K562 (cell line): ENCODE measurements around the gene PACSIN2. TPM values are rescaled to one million over a fixed set of nuclear protein-coding genes. Genes with fewer than 3 reads are reported as not detected.
A peak's percentile ranks its signal among the peaks of the same experiment; 100 is the strongest.

Experiments used
- ATAC-seq: fragments of 200-7000 bp; cut with Tn5 transposase; 3 replicates; pipeline ENCODE4 v1.9.1; 2020; ENCODE audit warnings: moderate library complexity
- BruUV-seq: library from RNA; stranded (reverse); fragments of 400-500 nt; replicated peaks from 2 replicates; lab custom pipeline; 2021; lab: Mats Ljungman, UMichigan
- CTCF ChIA-PET: fragments of 300-600 bp; formaldehyde crosslinking; extraction: SDS; loops from one replicate; lab custom pipeline; 2021; ENCODE audit warnings: low intra/inter-chr PET ratio; lab: Yijun Ruan, JAX
- POLR2A ChIA-PET: fragments of 300-600, 350-650 bp; sonication (Branson Sonifier 250); formaldehyde crosslinking; extraction: SDS; loops from one replicate; lab custom pipeline; 2021; ENCODE audit warnings: antibody characterized with exemption, inconsistent platforms; lab: Yijun Ruan, JAX
- DNase-seq, 4 experiments: peaks; one replicate each; pipeline versions ENCODE4 v3.0.0 to v3.0.0-alpha.2; 2011 to 2018; ENCODE audit warnings: low spot score in 3 of 4, mixed read lengths in 3 of 4; ENCODE audit errors: extremely low read depth in 1 of 4
- FAIRE-seq: peaks from 2 replicates; lab custom pipeline; 2011; peaks lifted over from hg19 to GRCh38; lab: Jason Lieb, UNC
- H2AFZ ChIP-seq: 2 replicates; pipeline ENCODE4 v1.6.0; 2011; ENCODE audit warnings: low read depth, low read length, control low read depth, inconsistent platforms
- H3K27ac ChIP-seq: fragments of 200-600 bp; 3 replicates; pipeline ENCODE4 v1.8.0; 2011; ENCODE audit warnings: low read depth, mild to moderate bottlenecking, control low read depth, inconsistent platforms, low read length, moderate library complexity, mixed read lengths; ENCODE audit errors: extremely low read depth
- H3K27me3 ChIP-seq, 2 experiments: fragments of 300-600 bp in 1 of 2; 2 replicates in 1 of 2; 3 replicates in 1 of 2; pipeline versions ENCODE4 v1.6.0 to v1.8.0; 2011; ENCODE audit warnings: inconsistent platforms in 2 of 2, low read length in 2 of 2, mild to moderate bottlenecking in 1 of 2, mixed read lengths in 1 of 2, moderate library complexity in 1 of 2; ENCODE audit not compliant: control insufficient read depth in 2 of 2, insufficient read depth in 2 of 2
- H3K36me3 ChIP-seq: fragments of 300-600 bp; 3 replicates; pipeline ENCODE4 v1.8.0; 2011; ENCODE audit warnings: mild to moderate bottlenecking, low read length, inconsistent platforms; ENCODE audit not compliant: control insufficient read depth, insufficient read depth
- H3K4me1 ChIP-seq, 2 experiments: fragments of 200-600 bp in 1 of 2; replicated peaks in 1 of 2; 2 replicates in 1 of 2; 3 replicates in 1 of 2; pipeline versions ENCODE4 v1.5.1 to v1.8.0; 2011; ENCODE audit warnings: inconsistent platforms in 2 of 2, low read length in 2 of 2, mild to moderate bottlenecking in 1 of 2, mixed read lengths in 1 of 2, moderate library complexity in 1 of 2; ENCODE audit not compliant: control insufficient read depth in 2 of 2, insufficient read depth in 2 of 2
- H3K4me2 ChIP-seq: 2 replicates; pipeline ENCODE4 v1.6.1; 2011; ENCODE audit warnings: low read length, control low read depth, inconsistent platforms, mixed read lengths; ENCODE audit not compliant: insufficient read depth
- H3K4me3 ChIP-seq: fragments of 200-600 bp; sonication (generic), shearing (Covaris generic); 2 replicates; pipeline ENCODE4 v1.5.1; 2016; ENCODE audit warnings: control low read depth, inconsistent platforms
- H3K79me2 ChIP-seq: fragments of 200-600 bp; 3 replicates; pipeline ENCODE4 v1.8.0; 2011; ENCODE audit warnings: low read length, inconsistent platforms; ENCODE audit not compliant: control insufficient read depth, insufficient read depth
- H3K9ac ChIP-seq, 2 experiments: 2 replicates each; pipeline versions ENCODE4 v1.6.0 to v1.6.1; 2011; ENCODE audit warnings: low read depth in 2 of 2, low read length in 2 of 2, control low read depth in 1 of 2, inconsistent platforms in 1 of 2, mild to moderate bottlenecking in 1 of 2, mixed read lengths in 1 of 2; ENCODE audit not compliant: insufficient read depth in 1 of 2
- H3K9me1 ChIP-seq: one replicate; pipeline ENCODE4 v1.6.0; 2011; ENCODE audit warnings: inconsistent platforms, mild to moderate bottlenecking, low read length, moderate library complexity; ENCODE audit not compliant: control insufficient read depth, insufficient read depth
- H3K9me3 ChIP-seq: replicated peaks from 2 replicates; pipeline ENCODE4 v1.5.1; 2011; ENCODE audit warnings: low read depth, low read length, inconsistent platforms; ENCODE audit not compliant: control insufficient read depth, insufficient read depth
- H4K20me1 ChIP-seq: replicated peaks from 2 replicates; pipeline ENCODE4 v1.6.1; 2011; ENCODE audit warnings: low read length, inconsistent platforms, mixed read lengths; ENCODE audit not compliant: control insufficient read depth, insufficient read depth
- SMAD2 ChIP-seq: fragments of 150-350 bp; IDR thresholded peaks from 2 replicates; pipeline ENCODE4 v1.6.1; 2014; ENCODE audit warnings: low read depth, mild to moderate bottlenecking, low read length
- TRIM24 ChIP-seq, 2 experiments: fragments of 450-650 bp; IDR thresholded peaks; 2 replicates each; pipeline ENCODE4 v1.6.1; 2016
- WGBS: fragments of 100-300 bp; shearing (Covaris generic); methylation state at CpG from one replicate; pipeline ENCODE4 v1.1.6; 2016; ENCODE audit warnings: low coverage, mixed read lengths; ENCODE audit not compliant: insufficient coverage; ENCODE audit errors: missing lambda C conversion rate; 5-methylcytosine and 5-hydroxymethylcytosine counted together
- in situ Hi-C: fragments of 300-500 bp; cut with MboI; formaldehyde crosslinking; loops from 4 replicates; pipeline ENCODE4 v1.15.0; 2018; ENCODE audit warnings: inconsistent platforms, mixed read lengths
- intact Hi-C: fragments of 100-400 bp; cut with micrococcal nuclease; formaldehyde crosslinking; loops from 2 replicates; pipeline ENCODE4 v1.14.2; 2022
- polyA plus RNA-seq, 8 experiments: library from polyadenylated mRNA; depleted of rRNA in 4 of 8; stranded (reverse) in 5 of 8; unstranded in 3 of 8; fragments of >200 nt; fragmentation: Nextera tagmentation in 2 of 8; fragmentation: Illumina TruSeq in 1 of 8; extraction: Ambion mirVana in 2 of 8; extraction: Trizol in 1 of 8; gene quantifications; 2 replicates each; pipeline versions ENCODE4 v1.2.1 to v1.2.3, GENCODE V29; 2011 to 2014; ENCODE audit warnings: inconsistent platforms in 1 of 8, missing spikeins in 1 of 8
- total RNA-seq, 7 experiments: library from RNA; depleted of rRNA in 6 of 7; stranded (reverse); fragments of >200 nt in 6 of 7; fragmentation: Illumina TruSeq in 2 of 7; extraction: Trizol in 2 of 7; gene quantifications; 2 replicates each; pipeline versions ENCODE4 v1.2.1 to v1.2.3, GENCODE V29; 2011 to 2021; ENCODE audit warnings: low replicate concordance in 1 of 7
- TF ChIP-seq, protein P1 (sequence below): fragments of 200-400 bp; formaldehyde crosslinking; IDR thresholded peaks from 2 replicates; pipeline ENCODE4 v1.6.1; 2017; ENCODE audit warnings: mild to moderate bottlenecking, low read depth, low read length, moderate library complexity
- TF ChIP-seq, protein P2 (sequence below): fragments of 450-650 bp; IDR thresholded peaks from 2 replicates; pipeline ENCODE4 v1.6.1; 2017; ENCODE audit warnings: antibody characterized with exemption

The PACSIN2 gene
- total and polyA plus RNA-seq, 9 of the 15 experiments (the other 6 are each of a cell fraction or from before 2014, with no cell fraction given), result 0.45 to 45.1 (median 23.9) TPM

DNA sequence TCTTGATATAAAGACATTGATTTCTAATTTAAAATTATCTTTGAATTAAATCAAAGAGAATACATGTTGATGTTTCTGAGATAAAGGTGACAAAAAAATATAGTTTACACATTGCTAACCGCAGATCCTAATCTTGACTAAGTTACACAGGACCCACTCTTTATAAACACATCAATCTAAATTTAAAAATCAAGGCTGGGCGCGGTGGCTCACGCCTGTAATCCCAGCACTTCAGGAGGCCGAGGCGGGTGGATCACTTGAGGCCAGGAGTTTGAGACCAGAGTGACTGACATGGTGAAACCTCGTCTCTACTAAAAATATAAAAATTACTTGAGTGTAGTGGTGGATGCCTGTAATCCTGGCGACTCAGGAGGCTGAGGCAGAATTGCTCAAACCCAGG lies 159.7 kb downstream of the PACSIN2 start:
- Histone ChIP-seq H3K4me2 (no peak overlapping the region), H3K9me3 (no peaks in the 10 kb centered on the region), H3K27me3 (no peaks in the 10 kb centered on the region), H3K4me3 (no peak overlapping the region)
- DNase-seq, result no peak
- in situ Hi-C loops, result no loop called here
- no peak for TF ChIP-seq TRIM24 (IDR thresholded peaks at IDR 0.05)
- TF ChIP-seq, all 486 proteins: peak for 0
- ATAC-seq (no peak), FAIRE-seq (no peak)
- H3K9me1 ChIP-seq, result no peaks in the 10 kb centered on the region
- H3K79me2 ChIP-seq, result peaks cover 28% of the 10 kb centered on the region
- no TSS peak for BruUV-seq
- 73% methylated on average over 8 of the region's 8 CpGs for WGBS
- H3K27ac ChIP-seq, result no peak overlapping the region
- CTCF ChIA-PET, result no interaction called here
- H3K9ac ChIP-seq, result no peak overlapping the region
- H3K36me3 ChIP-seq, result no peaks in the 10 kb centered on the region
- POLR2A ChIA-PET, result no interaction called here
- no peak overlapping the region for H2AFZ ChIP-seq
- intact Hi-C loops, result no loop called here
- peaks cover 8 to 17% of the 10 kb centered on the region in 2 experiments; a peak in 4 of 5 replicates for H3K4me1 ChIP-seq
- 0 out of 2 replicates have a peak, but pooled peaks cover 2% of the 10 kb centered on the region for H4K20me1 ChIP-seq

DNA sequence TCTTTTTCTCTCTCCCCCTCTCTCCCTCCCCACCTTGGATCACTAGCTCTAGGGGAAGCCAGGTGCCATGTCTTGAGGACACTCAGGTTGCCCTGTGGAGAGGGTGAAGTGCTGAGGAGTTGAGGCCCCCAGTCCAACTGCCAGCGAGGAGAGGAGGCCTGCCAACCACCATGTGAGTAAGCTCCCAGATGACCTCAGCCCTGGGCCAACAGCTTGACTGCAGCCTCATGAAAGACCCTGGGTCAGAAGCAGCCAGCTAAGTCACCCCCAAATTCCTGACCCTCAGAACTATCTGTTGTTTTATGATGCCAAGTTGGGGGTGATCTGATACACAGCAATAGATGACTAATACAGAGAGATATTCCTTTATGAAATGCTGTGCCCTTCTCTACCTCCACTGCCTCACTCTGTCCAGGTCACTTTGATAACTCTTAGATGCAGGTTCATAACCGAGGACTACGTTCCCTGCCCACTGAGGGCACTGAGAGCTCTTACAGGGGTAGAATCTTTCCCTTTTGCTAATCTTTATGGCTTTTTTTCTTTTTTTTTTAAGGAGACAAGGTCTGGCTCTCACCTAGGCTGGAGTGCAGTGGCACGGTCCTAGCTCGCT lies 165.9 kb downstream of the PACSIN2 start:
- H3K9me1 ChIP-seq, result no peaks in the 10 kb centered on the region
- H3K36me3 ChIP-seq, result no peaks in the 10 kb centered on the region
- ATAC-seq, result no peak
- no peak overlapping the region for H3K4me2 ChIP-seq
- BruUV-seq, result no TSS peak
- DNase-seq, result no peak
- no peak overlapping the region for H3K4me3 ChIP-seq
- H3K9me3 ChIP-seq, result no peaks in the 10 kb centered on the region
- 71% methylated on average over 3 of the region's 5 CpGs for WGBS
- H3K79me2 ChIP-seq, result peaks cover 11% of the 10 kb centered on the region; the same call in 2 of the 3 replicates
- no peaks in the 10 kb centered on the region for H3K27me3 ChIP-seq
- H3K4me1 ChIP-seq, result no peaks in the 10 kb centered on the region; a peak in 1 of 5 replicates
- 0 out of 2 replicates have a peak, but pooled peaks cover 2% of the 10 kb centered on the region for H4K20me1 ChIP-seq
- no peak overlapping the region for H3K27ac ChIP-seq
- H2AFZ ChIP-seq, result no peak overlapping the region
- ChIA-PET POLR2A (interaction anchor here (0.6 kb wide), 1 partner anchor 97 kb away, joined by 3 read pairs; no protein-coding TSS in a partner anchor), CTCF (no interaction called here)
- peak overlapping the region in 1 of 2 experiments; percentile 21; a peak in 1 of 4 replicates for H3K9ac ChIP-seq
- in situ Hi-C loops (no loop called here), intact Hi-C loops (no loop called here)
- no peak for FAIRE-seq
- TF ChIP-seq, protein P1, sequence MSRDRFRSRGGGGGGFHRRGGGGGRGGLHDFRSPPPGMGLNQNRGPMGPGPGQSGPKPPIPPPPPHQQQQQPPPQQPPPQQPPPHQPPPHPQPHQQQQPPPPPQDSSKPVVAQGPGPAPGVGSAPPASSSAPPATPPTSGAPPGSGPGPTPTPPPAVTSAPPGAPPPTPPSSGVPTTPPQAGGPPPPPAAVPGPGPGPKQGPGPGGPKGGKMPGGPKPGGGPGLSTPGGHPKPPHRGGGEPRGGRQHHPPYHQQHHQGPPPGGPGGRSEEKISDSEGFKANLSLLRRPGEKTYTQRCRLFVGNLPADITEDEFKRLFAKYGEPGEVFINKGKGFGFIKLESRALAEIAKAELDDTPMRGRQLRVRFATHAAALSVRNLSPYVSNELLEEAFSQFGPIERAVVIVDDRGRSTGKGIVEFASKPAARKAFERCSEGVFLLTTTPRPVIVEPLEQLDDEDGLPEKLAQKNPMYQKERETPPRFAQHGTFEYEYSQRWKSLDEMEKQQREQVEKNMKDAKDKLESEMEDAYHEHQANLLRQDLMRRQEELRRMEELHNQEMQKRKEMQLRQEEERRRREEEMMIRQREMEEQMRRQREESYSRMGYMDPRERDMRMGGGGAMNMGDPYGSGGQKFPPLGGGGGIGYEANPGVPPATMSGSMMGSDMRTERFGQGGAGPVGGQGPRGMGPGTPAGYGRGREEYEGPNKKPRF, result no peak
- TF ChIP-seq, protein P2, sequence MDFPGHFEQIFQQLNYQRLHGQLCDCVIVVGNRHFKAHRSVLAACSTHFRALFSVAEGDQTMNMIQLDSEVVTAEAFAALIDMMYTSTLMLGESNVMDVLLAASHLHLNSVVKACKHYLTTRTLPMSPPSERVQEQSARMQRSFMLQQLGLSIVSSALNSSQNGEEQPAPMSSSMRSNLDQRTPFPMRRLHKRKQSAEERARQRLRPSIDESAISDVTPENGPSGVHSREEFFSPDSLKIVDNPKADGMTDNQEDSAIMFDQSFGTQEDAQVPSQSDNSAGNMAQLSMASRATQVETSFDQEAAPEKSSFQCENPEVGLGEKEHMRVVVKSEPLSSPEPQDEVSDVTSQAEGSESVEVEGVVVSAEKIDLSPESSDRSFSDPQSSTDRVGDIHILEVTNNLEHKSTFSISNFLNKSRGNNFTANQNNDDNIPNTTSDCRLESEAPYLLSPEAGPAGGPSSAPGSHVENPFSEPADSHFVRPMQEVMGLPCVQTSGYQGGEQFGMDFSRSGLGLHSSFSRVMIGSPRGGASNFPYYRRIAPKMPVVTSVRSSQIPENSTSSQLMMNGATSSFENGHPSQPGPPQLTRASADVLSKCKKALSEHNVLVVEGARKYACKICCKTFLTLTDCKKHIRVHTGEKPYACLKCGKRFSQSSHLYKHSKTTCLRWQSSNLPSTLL, result no peak
- no peak for TF ChIP-seq SMAD2
